ELR (cell line): Measurements from ENCODE around the gene ARMC9.
"Not testable (repeated sequence)": the region's sequence is repeated elsewhere in the genome, so short reads cannot be mapped to it uniquely, and the experiment has no call there.

Source experiments
- DNase-seq: peaks from one replicate; pipeline ENCODE4 v3.0.0-alpha.2; 2015; ENCODE audit warnings: low read depth

The ARMC9 gene

GRCh38 chr2:231198291-231199173 is at the start of gene ARMC9:
Gene ARMC9, plus strand, starts transcription at chr2:231198631. Its CDS starts 7,608 bp downstream, at chr2:231206239.
- peak; percentile 76 for DNase-seq

GRCh38 chr2:231152800-231153557 is 45.5 kb upstream of the ARMC9 start:
- DNase-seq = no peak

GRCh38 chr2:231159306-231159705 is 39.1 kb upstream of the ARMC9 start:
- DNase-seq = no peak

- no peak for DNase-seq
These were observed 37.7 kb upstream of the ARMC9 start for GRCh38 chr2:231160701-231161100.

GRCh38 chr2:231161252-231161839 is 37.1 kb upstream of the ARMC9 start:
- peak; percentile 64 for DNase-seq

GRCh38 chr2:231161877-231162329 is 36.5 kb upstream of the ARMC9 start:
- peak; percentile 99 for DNase-seq

- no peak for DNase-seq
These were observed 35.4 kb upstream of the ARMC9 start for GRCh38 chr2:231163011-231163410.

GRCh38 chr2:231163414-231164095 is 34.9 kb upstream of the ARMC9 start:
- no peak for DNase-seq

GRCh38 chr2:231167745-231168459 is 30.5 kb upstream of the ARMC9 start:
- DNase-seq = no peak

- no peak for DNase-seq
These were observed 29.8 kb upstream of the ARMC9 start for GRCh38 chr2:231168460-231169139.

GRCh38 chr2:231169488-231169887 is 28.9 kb upstream of the ARMC9 start:
- no peak for DNase-seq

- DNase-seq = no peak
These were observed 28.4 kb upstream of the ARMC9 start for GRCh38 chr2:231170055-231170454.

- DNase-seq = no peak
These were observed 26.4 kb upstream of the ARMC9 start for GRCh38 chr2:231172025-231172424.

- no peak for DNase-seq
These were observed 24.2 kb upstream of the ARMC9 start for GRCh38 chr2:231174211-231174651.

GRCh38 chr2:231176066-231176465 is 22.4 kb upstream of the ARMC9 start:
- DNase-seq = no peak

- no peak for DNase-seq
These were observed 21.0 kb upstream of the ARMC9 start for GRCh38 chr2:231177156-231178025.

- DNase-seq = not testable (repeated sequence)
These were observed 19.6 kb upstream of the ARMC9 start for GRCh38 chr2:231178805-231179204.

- peak; percentile 89 for DNase-seq
These were observed 16.4 kb upstream of the ARMC9 start for GRCh38 chr2:231181860-231182512.

- DNase-seq = peak; percentile 28
These were observed 15.9 kb upstream of the ARMC9 start for GRCh38 chr2:231182513-231182899.
